ENCODE measurements around the gene SOX6. TPM values are rescaled to one million over a fixed set of nuclear protein-coding genes. Genes with fewer than 3 reads are reported as not detected.

SOX6 gene
- polyA plus RNA-seq, 1 of the 3 experiments (the other 2 are of a cell fraction): 0.03 TPM

GRCh38 chr11:16184588-16184987 lies 171.8 kb downstream of the SOX6 start:
- H4K20me1 ChIP-seq (ENCODE audit: insufficient read depth): no peaks in the 10 kb centered on the region
- H3K9me2 ChIP-seq: no peaks in the 10 kb centered on the region
- WGBS (ENCODE audit: low lambda C conversion rate): 0% methylated on average over 1 of the region's 1 CpG
- no peak overlapping the region for H3K27ac ChIP-seq (ENCODE audit: low read depth in 2 of 2, low read length in 1 of 2)
- no peak overlapping the region for H3K4me3 ChIP-seq (ENCODE audit: low read depth in 2 of 2, low read length in 1 of 2)
- H3K4me1 ChIP-seq (ENCODE audit: control insufficient read depth in 1 of 2, insufficient read depth in 2 of 2, low read depth in 1 of 2, low read length in 1 of 2): no peaks in the 10 kb centered on the region; a peak in 1 of 4 replicates
- H3K9me3 ChIP-seq: no peaks in the 10 kb centered on the region
- H3K79me2 ChIP-seq (ENCODE audit: insufficient read depth): no peaks in the 10 kb centered on the region
- DNase-seq: no peak
- no peak overlapping the region for H3K4me2 ChIP-seq
- ChIA-PET CTCF (interaction anchor here (1.6 kb wide), 1 partner anchor 14 kb away, joined by 4 read pairs; no protein-coding TSS in a partner anchor), POLR2A (no interaction called here)
- no peaks in the 10 kb centered on the region for H3K36me3 ChIP-seq (replicated peaks in 1 of 2; ENCODE audit: control insufficient read depth in 1 of 2, insufficient read depth in 2 of 2, low read length in 1 of 2)
- no peaks in the 10 kb centered on the region for H3F3A ChIP-seq (replicated peaks; ENCODE audit: insufficient read depth)
- no peak for TF ChIP-seq ELF1 (IDR thresholded peaks at IDR 0.05)
- no peak for TF ChIP-seq NRF1 (IDR thresholded peaks at IDR 0.05; ENCODE audit: low read depth, low read length)
- TF ChIP-seq CHD2 (IDR thresholded peaks at IDR 0.05; ENCODE audit: low read length, partially characterized antibody): no peak
- TF ChIP-seq POLR2AphosphoS5 (IDR thresholded peaks at IDR 0.05; ENCODE audit: low read depth, low read length): no peak
- no peak for TF ChIP-seq YY1 (IDR thresholded peaks at IDR 0.05; ENCODE audit: low read depth)
- no peak for TF ChIP-seq SMC3 (IDR thresholded peaks at IDR 0.05; ENCODE audit: low read depth, low read length)
- TF ChIP-seq MEF2A (IDR thresholded peaks at IDR 0.05; ENCODE audit: borderline replicate concordance, low read depth): no peak
- no peak for TF ChIP-seq USF1 (IDR thresholded peaks at IDR 0.05; ENCODE audit: borderline replicate concordance, low read depth)
- no peak for TF ChIP-seq MXI1 (IDR thresholded peaks at IDR 0.05; ENCODE audit: low read depth, low read length)
- no peak for TF ChIP-seq JUND (IDR thresholded peaks at IDR 0.05)
- no peak for TF ChIP-seq FOSL2 (IDR thresholded peaks at IDR 0.05; ENCODE audit: borderline replicate concordance, low read depth)
- no peak for TF ChIP-seq FOXJ3 (CRISPR knock-in tag; IDR thresholded peaks at IDR 0.05)
- no peak for TF ChIP-seq RAD21 (IDR thresholded peaks at IDR 0.05; ENCODE audit: low read length)
- no peak for TF ChIP-seq EP300 (IDR thresholded peaks at IDR 0.05; ENCODE audit: borderline replicate concordance in 1 of 2, low read depth in 1 of 2, low read length in 1 of 2)
- TF ChIP-seq RCOR1 (IDR thresholded peaks at IDR 0.05; ENCODE audit: low read length): no peak
- no peak for TF ChIP-seq TCF12 (IDR thresholded peaks at IDR 0.05)
- H3K27me3 ChIP-seq (ENCODE audit: insufficient read depth): no peaks in the 10 kb centered on the region
- H3K9ac ChIP-seq: no peak overlapping the region
- H2AFZ ChIP-seq (ENCODE audit: low read depth): no peak overlapping the region

GRCh38 chr11:16182553-16182952 lies 173.8 kb downstream of the SOX6 start:
- H3K36me3 ChIP-seq (replicated peaks in 1 of 2; ENCODE audit: control insufficient read depth in 1 of 2, insufficient read depth in 2 of 2, low read length in 1 of 2): no peaks in the 10 kb centered on the region
- no peak overlapping the region for H3K27ac ChIP-seq (ENCODE audit: low read depth in 2 of 2, low read length in 1 of 2)
- ChIA-PET POLR2A (no interaction called here), CTCF (interaction anchor here (0.6 to 1.2 kb wide), 2 partner anchors 11 to 404 kb away, joined by 3 read pairs; no protein-coding TSS in a partner anchor)
- 77% methylated on average over 2 of the region's 2 CpGs for WGBS (ENCODE audit: low lambda C conversion rate)
- no peaks in the 10 kb centered on the region for H3K79me2 ChIP-seq (ENCODE audit: insufficient read depth)
- no peaks in the 10 kb centered on the region for H3K27me3 ChIP-seq (ENCODE audit: insufficient read depth)
- H3K4me3 ChIP-seq (ENCODE audit: low read depth in 2 of 2, low read length in 1 of 2): no peak overlapping the region
- H3K9me2 ChIP-seq: no peaks in the 10 kb centered on the region
- no peak for DNase-seq
- no peaks in the 10 kb centered on the region for H4K20me1 ChIP-seq (ENCODE audit: insufficient read depth)
- no peaks in the 10 kb centered on the region for H3F3A ChIP-seq (replicated peaks; ENCODE audit: insufficient read depth)
- no peak overlapping the region for H2AFZ ChIP-seq (ENCODE audit: low read depth)
- no peaks in the 10 kb centered on the region for H3K9me3 ChIP-seq
- no peak overlapping the region for H3K9ac ChIP-seq
- H3K4me1 ChIP-seq (ENCODE audit: control insufficient read depth in 1 of 2, insufficient read depth in 2 of 2, low read depth in 1 of 2, low read length in 1 of 2): peaks cover 3 to 6% of the 10 kb centered on the region in 2 experiments; a peak in 3 of 4 replicates
- H3K4me2 ChIP-seq: no peak overlapping the region
- no peak for TF ChIP-seq GATA2 (CRISPR knock-in tag; IDR thresholded peaks at IDR 0.05)
- no peak for TF ChIP-seq CHD2 (IDR thresholded peaks at IDR 0.05; ENCODE audit: low read length, partially characterized antibody)
- no peak for TF ChIP-seq TEAD4 (IDR thresholded peaks at IDR 0.05; ENCODE audit: borderline replicate concordance, insufficient read depth)
- TF ChIP-seq REST (IDR thresholded peaks at IDR 0.05; ENCODE audit: low read depth, low read length): no peak
- no peak for TF ChIP-seq YY1 (IDR thresholded peaks at IDR 0.05; ENCODE audit: low read depth)
- no peak for TF ChIP-seq JUND (IDR thresholded peaks at IDR 0.05)
- no peak for TF ChIP-seq MAX (IDR thresholded peaks at IDR 0.05; ENCODE audit: low read depth)
- no peak for TF ChIP-seq RFX5 (IDR thresholded peaks at IDR 0.05; ENCODE audit: low read length)
- no peak for TF ChIP-seq USF2 (IDR thresholded peaks at IDR 0.05; ENCODE audit: borderline replicate concordance, low read depth, low read length)
- no peak for TF ChIP-seq ELF1 (IDR thresholded peaks at IDR 0.05)
- no peak for TF ChIP-seq FOXM1 (IDR thresholded peaks at IDR 0.05; ENCODE audit: low read depth)

All from SK-N-SH (cell line).